Activated CD4-positive, alpha-beta T cell treated with anti-CD3 and anti-CD28 coated beads, Interleukin-2, amount 50 U/mL, for 16 hours (primary cell): ENCODE data around the gene SLC46A3.
"Not testable (repeated sequence)": the region's sequence is repeated elsewhere in the genome, so short reads cannot be mapped to it uniquely, and the experiment has no call there.

Experiments
- DNase-seq: peaks from one replicate; pipeline ENCODE4 v3.0.0-alpha.2; 2020

SLC46A3 gene, protein sequence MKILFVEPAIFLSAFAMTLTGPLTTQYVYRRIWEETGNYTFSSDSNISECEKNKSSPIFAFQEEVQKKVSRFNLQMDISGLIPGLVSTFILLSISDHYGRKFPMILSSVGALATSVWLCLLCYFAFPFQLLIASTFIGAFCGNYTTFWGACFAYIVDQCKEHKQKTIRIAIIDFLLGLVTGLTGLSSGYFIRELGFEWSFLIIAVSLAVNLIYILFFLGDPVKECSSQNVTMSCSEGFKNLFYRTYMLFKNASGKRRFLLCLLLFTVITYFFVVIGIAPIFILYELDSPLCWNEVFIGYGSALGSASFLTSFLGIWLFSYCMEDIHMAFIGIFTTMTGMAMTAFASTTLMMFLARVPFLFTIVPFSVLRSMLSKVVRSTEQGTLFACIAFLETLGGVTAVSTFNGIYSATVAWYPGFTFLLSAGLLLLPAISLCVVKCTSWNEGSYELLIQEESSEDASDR

DNA sequence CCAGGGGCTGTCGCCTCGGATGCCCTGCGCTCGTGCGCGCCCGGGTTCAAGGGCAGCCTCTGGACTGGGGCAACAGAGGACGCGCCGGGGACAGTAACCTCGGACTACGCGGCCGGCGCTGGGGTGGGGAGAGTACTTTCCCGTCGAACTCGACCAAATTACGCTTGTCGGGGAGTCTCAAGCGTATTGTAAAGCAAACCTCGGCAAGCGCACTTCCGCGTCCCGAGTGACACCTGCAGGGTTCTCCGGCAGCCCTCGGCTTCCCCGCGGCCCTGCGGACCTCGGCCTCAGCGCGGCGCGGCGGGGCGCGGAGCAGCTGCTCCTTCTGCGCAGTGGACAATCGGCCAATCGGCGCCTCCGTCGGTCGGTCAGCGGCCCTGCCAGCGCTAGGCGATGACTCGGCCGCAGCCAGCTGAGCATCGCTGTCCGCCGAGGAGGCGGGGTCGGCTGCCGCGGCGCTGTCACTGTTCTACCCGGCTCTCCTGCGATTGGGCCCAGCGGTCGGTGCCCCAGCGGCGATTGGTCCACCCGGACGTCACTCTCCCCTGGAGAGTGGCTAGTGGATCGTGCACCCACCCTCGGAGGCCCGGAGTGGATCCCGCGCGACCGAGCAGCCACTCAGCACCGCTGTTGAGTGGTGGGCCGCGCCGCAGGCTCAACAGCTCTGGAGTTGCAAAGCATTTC, at the start of gene SLC46A3:
Gene SLC46A3, minus strand, starts transcription at position 428 of the 684 bp plus-strand sequence. CDS start 972 bp downstream, outside the sequence.
- peak; percentile 97 for DNase-seq

DNA sequence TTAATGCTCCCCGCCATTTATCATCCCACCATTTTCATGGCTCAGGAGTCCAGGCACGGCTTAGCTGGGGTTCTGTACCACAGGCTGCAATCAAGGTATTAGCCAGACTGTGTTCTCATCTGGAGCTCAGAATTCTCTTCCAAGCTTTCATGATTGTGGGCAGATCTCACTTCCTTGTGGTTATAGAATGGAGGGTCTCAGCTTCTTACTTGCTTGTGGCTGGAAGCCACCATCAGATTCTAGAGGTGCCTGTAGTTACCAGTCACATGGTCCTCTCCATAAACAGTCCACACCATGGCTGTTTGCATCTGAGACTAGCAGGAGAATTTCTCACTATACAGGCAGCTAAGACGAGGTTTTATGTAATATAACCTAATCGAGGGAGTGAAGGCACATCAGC, 45.1 kb upstream of the SLC46A3 start:
- no peak for DNase-seq

DNA sequence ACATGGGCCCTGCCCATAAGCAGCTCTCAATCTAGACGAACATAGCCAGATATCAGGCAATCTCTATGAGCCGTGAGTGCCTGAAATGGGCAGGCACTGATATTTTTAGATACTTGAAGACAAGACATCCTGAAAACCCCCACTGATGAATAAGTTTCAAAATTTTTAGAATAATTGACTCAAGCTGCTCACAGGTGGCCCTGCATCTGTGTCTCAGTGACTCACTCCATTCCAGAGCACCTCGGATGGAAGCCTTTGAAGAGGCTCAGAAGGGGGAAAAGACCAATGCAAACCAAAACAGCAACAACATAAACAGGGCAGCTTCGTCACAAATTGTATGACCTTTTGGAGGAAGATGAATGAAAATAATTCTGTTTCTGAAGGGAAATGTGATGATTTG, 42.8 kb upstream of the SLC46A3 start:
- no peak for DNase-seq

DNA sequence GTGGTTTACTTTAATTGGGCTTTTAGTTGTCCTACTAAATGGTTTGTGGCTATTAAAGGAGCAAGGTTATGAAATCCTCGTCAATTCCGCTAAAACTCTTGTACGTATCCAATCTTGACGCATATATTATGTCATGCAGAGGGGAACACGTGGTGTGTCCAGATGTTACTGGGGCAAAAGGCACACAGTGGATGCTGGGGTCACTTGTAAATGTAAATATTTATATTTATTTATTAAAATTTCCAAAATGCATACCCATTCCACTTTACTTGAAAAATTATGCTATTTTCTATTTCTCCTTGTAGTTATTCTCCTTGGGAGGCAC, 36.7 kb upstream of the SLC46A3 start:
- no peak for DNase-seq

DNA sequence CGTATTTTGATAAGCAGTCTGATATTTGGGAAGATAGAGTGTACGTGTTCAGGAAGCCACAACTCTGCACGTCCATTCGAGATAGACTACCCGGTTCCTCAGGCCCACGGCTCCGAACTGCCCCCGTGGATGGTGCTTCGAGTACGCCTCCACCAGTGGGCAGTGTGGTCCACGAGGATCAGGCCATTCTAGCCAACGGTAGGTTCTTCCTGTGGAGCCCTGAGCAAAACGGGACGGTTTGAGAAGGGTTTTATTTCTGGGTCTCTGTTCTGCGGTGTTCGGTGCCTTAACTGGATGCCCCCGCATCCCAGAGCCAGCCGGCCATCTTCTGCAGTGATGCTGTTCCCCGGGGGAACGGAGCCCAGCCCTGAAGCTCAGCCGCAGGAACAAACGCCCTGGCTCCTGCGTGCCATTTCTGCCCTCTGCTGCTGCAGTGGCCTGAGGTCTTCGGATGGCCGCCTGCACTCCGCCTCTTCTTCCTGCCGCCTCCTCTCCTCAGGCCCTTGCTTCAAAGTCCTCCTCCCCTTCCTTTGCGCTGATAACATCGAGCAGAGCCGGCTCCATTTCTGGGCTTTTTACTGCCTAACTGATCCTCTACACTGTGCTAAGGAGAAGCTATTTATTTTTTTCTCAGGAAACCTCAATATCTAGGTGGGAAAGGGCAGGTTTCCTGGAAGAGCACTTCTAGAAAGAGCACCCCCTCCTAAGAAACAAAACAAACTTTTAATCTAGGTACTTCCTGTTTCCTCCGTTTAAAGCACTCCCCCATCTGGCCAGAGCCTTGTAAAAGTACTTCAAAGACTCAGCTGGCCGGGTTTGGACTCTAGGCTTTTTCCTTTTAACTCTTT, 36.2 kb upstream of the SLC46A3 start:
- peak; percentile 9 for DNase-seq

DNA sequence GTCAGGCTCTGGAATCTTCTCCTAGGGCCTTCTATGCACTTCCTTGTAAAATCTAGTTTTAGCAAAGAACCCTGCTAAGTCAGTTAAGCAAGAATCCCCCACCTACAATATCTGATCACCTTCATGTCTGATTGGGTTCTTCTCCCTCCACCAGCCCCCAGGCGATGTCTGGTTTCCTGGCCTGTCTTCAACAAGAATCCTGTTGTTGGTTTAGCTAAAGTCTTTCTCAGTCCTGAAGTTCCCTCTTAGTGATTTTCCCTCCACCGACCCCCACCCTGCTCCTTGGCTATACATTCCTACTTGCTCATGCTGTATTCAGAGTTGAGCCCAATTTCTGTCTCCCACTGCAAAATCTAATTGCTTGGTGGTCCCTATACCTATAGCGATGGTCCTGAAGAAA, 35.2 kb upstream of the SLC46A3 start:
- DNase-seq, result no peak

DNA sequence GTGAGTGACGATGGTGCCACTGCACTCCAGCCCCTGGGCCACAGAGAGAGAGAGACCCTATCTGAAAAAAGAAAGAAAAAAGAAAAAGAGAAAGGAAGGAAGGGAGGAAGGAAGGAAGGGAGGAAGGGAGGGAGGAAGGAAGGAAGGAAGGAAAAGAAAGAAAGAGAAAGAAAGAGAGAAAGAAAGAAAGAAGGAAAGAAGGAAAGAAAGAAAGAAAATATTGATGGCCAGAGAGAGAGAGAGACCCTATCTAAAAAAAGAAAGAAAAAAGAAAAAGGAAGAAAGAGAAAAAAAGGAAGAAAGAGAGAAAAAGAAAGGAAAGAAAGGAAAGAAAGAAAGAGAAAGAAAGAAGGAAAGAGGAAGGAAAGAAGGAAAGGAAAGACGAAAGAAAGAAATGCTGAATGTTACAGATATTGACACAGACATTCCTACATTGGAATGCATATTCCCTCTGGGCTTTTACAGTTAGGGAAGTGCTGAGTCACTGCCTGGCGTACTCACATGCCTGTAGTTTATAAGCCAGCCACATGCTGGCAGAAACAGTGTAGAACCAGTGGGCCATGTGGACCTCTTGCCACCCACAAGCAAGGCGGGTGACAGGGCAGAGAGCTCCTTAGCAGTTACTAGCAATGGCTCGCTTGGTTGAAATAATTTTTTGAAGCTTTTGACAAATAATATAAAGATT, 34.6 kb upstream of the SLC46A3 start:
- DNase-seq, result no peak

DNA sequence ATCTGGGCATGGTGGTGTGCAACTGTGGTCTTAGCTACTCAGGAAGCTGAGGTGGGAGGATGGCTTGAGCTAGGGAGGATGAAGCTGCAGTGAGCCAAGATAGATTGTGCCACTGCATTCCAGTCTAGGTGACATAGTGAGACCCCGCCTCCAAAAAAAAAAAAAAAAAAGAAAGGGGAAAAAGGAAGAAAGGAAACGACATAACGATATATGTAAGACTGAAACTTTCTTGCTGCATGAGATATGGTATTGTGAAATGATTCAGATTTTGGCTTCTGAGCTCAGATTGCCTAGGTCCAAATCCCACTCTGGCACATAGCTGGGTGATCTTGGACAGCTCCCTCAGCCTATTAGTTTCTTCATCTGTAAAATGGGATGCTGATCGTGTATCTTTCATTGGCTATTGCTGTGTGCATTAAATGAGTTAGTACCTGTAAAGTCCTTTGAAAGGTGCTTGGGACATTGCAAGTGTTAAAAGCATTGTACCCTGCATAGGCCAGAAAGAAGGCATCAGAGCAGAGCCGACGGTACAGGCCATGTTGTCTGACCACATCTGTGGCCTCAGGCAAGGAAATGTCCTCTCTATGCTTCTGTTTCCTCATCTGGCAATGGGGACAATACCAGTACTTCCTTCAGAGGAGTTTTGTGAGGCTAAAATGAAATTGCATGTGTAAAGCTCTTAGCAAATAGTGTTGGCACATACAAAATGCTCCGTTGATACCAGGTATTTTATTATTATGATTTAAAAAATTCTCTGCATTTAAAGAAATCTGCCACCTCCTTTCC, 32.6 kb upstream of the SLC46A3 start:
- peak; percentile 20 for DNase-seq

DNA sequence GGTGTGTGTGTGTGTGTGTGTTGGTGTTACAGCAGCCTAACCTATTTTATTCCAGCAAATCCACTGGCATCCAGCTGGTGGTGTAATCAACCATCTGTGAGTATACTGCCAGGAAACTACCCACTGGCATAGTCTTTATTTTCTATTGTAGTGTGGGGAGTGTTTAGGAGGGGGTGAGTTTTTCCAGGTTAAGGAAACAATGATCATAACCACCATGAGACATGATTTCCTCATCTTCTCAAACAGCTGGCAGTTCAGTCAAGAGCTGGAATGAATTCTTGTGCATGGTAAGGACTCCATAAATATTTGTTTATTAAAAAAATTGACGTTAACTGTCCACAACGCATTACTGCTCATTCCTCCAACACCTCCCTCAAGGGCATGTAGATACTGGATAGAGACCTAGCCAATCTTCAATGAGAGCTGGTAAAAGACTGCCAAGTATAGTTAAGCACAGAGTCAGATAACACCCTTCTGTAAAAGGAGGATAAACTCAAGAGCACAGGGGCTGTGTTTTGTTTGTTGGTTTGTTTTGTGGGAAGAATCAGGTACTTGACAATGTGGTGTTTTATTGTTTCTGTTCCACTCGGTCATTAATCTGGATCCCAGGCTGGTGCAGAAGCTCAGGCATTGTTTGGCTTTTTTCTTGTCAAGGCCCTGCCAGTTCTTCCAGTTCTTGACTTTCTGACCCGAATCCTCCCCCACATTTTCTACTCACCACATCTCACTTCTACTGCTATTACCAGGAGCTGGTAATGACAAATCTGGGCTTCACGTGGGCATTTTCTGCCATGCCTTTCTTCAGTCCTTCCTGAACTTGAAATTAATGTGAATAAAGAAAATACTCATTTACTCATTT, 31.6 kb upstream of the SLC46A3 start:
- no peak for DNase-seq

DNA sequence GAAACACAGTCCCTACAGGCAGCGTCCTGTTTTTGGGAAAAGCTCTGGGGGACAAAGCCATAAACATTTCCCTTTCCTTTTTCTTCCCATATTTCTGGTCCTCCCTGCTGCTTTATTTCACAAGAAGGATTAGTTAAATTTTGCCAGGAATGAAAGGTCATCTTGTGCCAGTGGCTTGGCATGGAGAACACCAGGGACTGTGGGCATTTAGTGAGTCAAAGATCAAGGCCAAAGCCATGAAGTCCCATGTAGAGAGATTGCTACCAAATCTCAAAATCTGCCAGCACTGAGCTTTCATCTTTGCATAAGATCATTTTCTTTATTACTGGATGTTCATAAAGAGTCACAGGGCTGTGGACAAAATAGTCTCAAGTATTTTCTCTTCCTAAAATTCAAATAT, 29.1 kb upstream of the SLC46A3 start:
- no peak for DNase-seq

DNA sequence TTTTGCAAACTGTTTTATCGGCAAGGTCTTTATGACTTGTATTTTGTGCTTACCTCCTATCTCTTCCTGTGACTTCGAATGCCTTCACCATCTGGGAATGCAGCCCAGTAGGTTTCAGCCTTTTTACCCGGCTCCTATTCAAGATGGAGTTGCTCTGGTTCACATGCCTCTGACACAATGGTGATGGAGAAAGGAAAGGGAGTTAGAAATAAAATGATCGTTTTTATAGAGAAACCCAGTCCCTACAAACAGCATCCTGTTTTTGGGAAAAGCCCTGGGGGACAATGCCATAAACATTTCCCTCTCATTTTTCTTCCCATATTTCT, 27.5 kb upstream of the SLC46A3 start:
- no peak for DNase-seq

DNA sequence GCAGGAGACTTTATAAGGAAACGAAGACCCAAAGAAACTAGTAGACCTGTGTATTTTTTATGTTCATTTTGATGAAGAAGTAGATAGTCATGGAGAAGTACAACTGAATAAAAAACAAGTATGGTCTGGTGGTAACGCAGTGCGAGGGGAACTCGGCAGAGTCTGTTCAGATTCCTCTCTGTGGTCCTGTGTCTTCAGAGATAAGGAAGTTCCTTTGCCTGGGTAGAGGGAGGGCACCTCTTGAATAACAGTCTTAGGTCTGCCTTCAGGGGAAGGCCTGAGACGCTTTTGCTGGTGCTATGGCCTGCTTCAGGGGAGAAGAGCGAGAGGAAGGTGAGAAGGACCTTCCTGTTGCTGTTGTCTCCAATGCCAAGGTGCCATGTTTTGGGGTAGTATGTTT, 25.9 kb upstream of the SLC46A3 start:
- DNase-seq, result no peak

DNA sequence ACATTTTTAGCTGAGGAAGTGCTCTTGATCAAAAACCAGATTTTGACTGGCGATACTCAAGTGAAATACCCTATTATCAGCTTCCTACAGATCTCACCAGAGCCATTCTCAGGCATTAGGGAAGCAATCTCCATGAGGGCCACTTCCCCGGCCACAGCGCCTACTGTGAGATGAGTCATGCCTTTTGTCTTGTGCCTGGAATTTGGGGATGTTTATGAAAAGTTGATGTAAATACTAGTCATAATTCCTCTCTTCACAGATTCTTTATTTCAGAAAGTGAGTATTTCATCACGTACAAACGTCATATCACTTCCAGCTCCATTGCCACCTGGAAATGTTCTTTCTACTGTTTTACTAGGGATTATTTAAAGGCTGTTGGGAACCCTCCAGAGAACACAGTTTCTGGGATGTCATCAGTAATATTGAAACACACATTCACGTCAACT, 25.3 kb upstream of the SLC46A3 start:
- no peak for DNase-seq

DNA sequence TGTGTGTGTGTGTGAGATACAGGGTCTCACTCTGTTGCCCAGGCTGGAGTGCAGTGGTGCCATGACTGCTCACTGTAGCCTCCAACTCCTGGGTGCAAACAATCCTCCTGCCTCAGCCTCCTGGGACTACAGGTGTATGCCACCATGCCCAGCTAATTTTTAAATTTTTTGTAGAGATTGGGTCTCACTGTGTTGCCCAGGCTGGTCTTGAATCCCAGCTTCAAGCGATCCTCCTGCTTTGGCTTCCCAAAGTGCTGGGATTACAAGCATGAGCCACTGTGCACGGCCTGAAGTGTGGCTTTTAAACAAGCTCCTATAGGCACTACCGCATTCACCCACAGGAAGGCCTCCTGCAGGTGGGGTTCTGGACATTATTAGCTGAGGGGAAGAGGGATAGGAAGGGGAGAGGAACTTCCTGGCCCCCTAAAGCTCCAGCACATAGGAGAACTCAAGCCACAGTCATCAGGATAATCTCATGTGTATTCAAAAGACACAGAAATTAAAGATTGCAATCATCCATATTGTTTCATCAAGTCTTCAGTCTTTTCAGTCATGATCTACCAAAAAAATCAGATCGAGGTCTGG, 24.8 kb upstream of the SLC46A3 start:
- DNase-seq, result no peak

DNA sequence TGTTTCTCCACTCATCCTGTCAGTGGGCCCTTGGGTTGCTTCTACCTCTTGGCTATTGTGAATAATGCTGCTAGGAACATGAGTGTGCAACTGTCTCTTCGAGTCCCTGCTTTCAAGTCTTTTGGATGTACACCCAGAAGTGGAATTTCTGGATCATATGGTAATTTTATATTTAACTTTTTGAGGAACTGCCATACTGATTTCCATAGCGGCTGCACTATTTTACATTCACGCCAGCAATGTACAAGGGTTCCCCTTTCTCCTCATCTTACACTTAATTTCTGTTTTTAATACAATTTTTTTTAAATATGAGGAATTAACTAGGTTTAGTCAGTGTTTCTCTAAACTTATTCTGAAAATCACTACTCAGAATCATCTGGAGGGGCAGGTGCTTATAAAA, 24.2 kb upstream of the SLC46A3 start:
- no peak for DNase-seq

DNA sequence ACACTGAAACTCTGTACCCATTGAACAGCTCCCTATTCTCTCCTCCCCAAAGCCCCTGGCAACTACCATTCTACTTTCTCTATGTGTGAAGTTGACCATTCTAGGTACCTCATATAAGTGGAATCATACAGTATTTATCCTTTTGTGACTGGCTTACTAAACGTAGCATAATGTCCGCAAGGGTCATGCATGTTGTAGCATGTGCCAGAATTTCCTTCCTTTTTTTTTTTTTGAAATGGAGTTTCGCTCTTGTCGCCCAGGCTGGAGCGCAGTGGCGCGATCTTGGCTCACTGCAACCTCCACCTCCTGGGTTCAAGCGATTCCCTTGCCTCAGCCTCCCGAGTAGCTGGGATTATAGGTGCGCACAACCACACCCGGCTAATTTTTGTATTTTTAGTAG, 23.7 kb upstream of the SLC46A3 start:
- DNase-seq, result not testable (repeated sequence)

DNA sequence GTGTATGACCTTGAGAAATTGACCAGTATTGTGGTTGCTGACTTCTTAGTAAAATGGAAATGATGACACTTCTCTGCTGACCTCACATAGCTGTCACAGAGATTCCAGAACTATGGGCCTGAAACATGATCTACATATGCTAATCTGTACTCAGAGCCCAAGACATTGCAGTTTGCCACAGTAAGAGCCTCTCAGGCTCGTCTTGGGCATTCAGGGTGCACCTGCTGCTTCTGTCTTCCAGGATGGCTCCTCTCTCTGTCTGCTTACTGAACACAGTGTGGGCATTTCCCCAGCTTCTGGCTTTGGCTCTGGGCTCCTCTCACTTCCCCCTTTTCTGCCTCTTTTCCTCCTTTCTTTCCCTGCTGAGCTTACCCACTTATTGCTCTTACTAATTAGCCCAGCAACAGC, 22.3 kb upstream of the SLC46A3 start:
- no peak for DNase-seq

DNA sequence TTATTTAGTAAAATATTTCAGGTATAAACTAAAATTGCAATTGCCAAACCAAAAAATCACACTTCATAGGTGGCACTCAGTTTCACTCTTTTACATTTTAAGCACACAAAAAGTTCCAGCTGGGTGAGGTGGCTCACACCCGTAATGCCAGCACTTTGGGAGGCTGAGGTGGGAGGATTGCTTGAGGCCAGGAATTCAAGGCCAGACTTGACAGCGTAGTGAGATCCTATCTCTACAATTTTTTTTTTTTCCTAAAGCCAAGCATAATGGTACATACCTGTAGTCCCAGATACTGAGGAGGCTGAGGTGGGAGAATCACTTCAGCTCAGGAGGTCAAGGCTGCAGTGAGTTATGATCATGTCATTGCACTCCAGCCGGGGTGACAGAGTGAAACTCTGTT, 20.6 kb upstream of the SLC46A3 start:
- DNase-seq, result no peak

DNA sequence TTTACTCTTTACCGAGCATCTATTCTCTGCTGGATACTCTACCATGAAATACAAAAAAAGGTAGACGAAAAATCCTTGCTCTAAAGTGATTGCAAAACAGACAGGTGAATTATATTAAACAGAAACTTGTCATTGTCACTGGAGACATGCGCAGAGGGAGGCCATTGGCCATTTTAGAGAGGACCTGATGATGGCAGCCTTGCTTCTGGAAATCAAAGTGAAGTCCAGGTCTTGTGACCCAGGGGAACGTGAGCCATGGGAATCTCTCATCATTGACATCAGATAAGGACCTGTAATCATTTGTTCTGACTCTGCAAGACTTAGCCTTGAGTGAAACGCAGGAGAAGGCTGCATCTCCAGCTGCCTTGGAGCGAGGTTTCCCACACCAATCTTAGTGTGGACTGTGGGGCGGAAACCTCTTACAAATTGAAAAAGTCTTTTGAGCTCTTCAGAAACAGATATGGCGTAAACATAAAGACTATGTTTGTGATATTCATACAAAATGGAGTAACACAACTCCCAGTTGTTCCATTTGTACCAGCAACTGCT, 16.8 kb upstream of the SLC46A3 start:
- DNase-seq, result no peak

DNA sequence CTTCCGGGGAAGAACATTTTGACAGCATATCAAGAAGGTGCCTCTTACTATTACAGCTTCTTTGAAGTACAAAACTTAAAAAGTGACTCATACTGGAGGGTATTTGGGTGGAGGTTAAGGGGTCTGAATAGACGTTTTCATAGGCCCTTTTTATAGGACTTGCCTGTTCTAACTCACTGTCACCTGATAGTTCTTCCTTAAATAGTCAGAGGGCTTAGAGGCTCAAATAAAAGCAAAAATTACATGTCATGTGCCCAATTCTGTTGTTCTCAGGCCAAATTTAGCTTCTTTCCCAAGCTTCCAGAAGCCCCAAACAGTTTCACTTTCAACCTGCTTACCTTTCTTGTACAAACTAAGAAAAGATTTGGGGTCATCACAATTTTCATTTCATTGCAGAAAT, 16.1 kb upstream of the SLC46A3 start:
- DNase-seq, result no peak

DNA sequence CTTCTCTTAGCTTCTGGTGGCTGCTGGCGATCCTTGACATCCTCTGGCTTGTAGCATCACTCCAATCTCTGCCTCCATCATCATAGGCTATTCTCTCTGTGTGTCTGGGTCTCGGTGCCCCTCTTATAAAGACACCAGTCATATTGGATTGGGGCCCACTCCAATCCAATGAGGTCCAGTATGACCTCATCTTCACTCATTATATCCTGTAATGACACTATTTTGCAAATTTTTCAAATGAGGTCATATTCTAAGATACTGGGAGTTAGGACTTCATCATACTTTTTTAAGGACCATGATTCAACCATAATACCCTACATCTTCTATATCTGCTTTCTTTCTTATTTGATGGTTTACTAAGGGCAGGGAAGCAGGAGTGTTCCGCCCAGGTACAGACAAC, 12.0 kb upstream of the SLC46A3 start:
- no peak for DNase-seq
